ENCODE results near the gene PDPK1.

DNA sequence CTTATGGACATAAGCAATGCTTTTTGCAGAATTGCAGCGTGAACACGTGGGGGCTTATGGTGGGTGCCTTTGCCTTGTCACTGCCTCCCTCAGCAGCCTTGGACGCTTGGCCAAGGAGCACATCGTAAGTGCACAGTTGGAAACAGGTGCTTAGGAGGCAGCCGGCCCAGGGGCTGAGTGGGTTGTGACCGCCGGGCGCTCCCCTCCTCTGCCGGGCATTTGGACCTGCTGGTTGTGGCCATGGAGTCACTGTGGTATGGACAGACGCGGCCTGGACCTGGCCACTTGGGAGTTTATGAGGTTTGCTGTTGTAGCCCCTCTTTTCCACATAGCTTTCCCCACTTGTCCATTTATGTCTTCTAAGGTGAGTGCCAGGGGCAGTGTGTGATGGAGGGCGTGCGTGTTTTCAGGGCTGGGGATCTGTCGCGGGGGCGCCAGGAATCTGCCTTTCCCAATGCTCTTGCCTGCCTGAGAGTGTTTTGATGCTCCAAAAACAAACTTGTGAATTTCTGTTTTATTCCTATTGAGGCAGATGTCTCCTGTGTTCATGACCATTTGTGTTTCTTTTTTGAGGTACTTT, 49.2 kb downstream of the PDPK1 start:
- TF ChIP-seq CTCF (IDR thresholded peaks at IDR 0.05; ENCODE audit: poor library complexity): no peak
- TF ChIP-seq EZH2 (IDR thresholded peaks at IDR 0.05; ENCODE audit: borderline replicate concordance): no peak
- no peak for TF ChIP-seq EZH2phosphoT487 (IDR thresholded peaks at IDR 0.05; ENCODE audit: low read depth, severe bottlenecking, unreplicated experiment)
